Mammary epithelial cell (primary cell): Measurements from ENCODE around the gene NEK4.

Experiments used
- EZH2 ChIP-seq: IDR thresholded peaks from 2 replicates; pipeline ENCODE4 v1.6.1; 2012; ENCODE audit warnings: low read length, inconsistent platforms, borderline replicate concordance
- TF ChIP-seq, protein P1 (sequence below), 2 donors: IDR thresholded peaks in 1 of 2; conservative IDR thresholded peaks in 1 of 2; 2 replicates each; pipeline ENCODE4 v1.5.1; 2011 to 2012; ENCODE audit warnings: inconsistent platforms in 2 of 2, low read length in 2 of 2, mild to moderate bottlenecking in 2 of 2, control low read depth in 1 of 2, low read depth in 1 of 2; ENCODE audit not compliant: insufficient read depth in 1 of 2; ENCODE audit errors: extremely low read depth in 1 of 2

DNA sequence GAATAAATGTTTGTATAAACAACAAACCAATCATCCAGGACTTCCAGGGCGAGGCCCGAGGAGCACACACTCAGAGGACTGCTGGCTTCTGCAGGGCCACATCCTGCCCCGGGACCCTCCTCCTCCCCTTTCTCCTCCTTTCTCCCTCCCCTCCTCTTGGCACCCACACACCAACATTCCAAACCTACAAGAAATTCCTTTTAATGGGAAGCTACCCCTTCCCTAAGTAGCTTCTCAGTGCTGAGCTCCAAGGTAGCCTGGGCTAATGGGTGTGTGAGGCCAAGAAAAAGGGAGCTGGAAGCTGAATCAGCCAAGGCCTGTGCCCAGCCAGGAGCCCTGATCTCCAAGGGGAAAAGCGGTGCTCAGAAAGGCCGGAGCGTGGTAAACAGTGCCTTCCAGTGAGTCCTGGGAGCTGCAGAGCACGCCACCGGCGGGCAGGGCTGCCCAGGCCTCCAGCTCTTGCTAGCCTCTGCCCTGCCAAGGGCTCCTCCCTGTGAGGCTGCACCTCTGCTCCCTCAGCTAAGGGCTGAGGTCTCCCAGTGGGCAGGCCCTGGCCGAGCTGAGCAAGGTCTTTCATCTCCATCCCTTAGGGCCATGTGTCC, 27.7 kb upstream of the NEK4 start:
- TF ChIP-seq, protein P1, sequence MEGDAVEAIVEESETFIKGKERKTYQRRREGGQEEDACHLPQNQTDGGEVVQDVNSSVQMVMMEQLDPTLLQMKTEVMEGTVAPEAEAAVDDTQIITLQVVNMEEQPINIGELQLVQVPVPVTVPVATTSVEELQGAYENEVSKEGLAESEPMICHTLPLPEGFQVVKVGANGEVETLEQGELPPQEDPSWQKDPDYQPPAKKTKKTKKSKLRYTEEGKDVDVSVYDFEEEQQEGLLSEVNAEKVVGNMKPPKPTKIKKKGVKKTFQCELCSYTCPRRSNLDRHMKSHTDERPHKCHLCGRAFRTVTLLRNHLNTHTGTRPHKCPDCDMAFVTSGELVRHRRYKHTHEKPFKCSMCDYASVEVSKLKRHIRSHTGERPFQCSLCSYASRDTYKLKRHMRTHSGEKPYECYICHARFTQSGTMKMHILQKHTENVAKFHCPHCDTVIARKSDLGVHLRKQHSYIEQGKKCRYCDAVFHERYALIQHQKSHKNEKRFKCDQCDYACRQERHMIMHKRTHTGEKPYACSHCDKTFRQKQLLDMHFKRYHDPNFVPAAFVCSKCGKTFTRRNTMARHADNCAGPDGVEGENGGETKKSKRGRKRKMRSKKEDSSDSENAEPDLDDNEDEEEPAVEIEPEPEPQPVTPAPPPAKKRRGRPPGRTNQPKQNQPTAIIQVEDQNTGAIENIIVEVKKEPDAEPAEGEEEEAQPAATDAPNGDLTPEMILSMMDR (conservative IDR thresholded peaks at IDR 0.05 in 1 of 2, IDR thresholded peaks at IDR 0.05 in 1 of 2; ENCODE audit: extremely low read depth in 1 of 2, insufficient read depth in 1 of 2, low read depth in 1 of 2, low read length in 2 of 2) = no peak
- TF ChIP-seq EZH2 = no peak
